HG03139 (cell line): ENCODE data around the gene EPS8.
A peak's percentile ranks its signal among the peaks of the same experiment; 100 is the strongest.
"Not testable (repeated sequence)": the region's sequence is repeated elsewhere in the genome, so short reads cannot be mapped to it uniquely, and the experiment has no call there.

Experiments used
- ATAC-seq: cut with Tn5 transposase; IDR thresholded peaks from one replicate; pipeline ENCODE4 v1.9.1; 2021; ENCODE audit not compliant: unreplicated experiment

EPS8 gene

GRCh38 chr12:15757553-15758255 is 31.5 kb downstream of the EPS8 start:
- ATAC-seq = no peak

- no peak for ATAC-seq
Measured at GRCh38 chr12:15756822-15757221, 32.4 kb downstream of the EPS8 start.

GRCh38 chr12:15754233-15754632 is 35.0 kb downstream of the EPS8 start:
- no peak for ATAC-seq

- ATAC-seq = no peak
Measured at GRCh38 chr12:15752785-15753184, 36.4 kb downstream of the EPS8 start.

GRCh38 chr12:15751741-15752140 is 37.4 kb downstream of the EPS8 start:
- no peak for ATAC-seq

- no peak for ATAC-seq
Measured at GRCh38 chr12:15749937-15750336, 39.3 kb downstream of the EPS8 start.

- ATAC-seq = not testable (repeated sequence)
Measured at GRCh38 chr12:15741870-15742269, 47.3 kb downstream of the EPS8 start.

GRCh38 chr12:15741082-15741481 is 48.1 kb downstream of the EPS8 start:
- no peak for ATAC-seq

GRCh38 chr12:15740389-15740788 is 48.8 kb downstream of the EPS8 start:
- ATAC-seq = not testable (repeated sequence)

GRCh38 chr12:15738438-15739015 is 50.7 kb downstream of the EPS8 start:
- ATAC-seq = no peak

- no peak for ATAC-seq
Measured at GRCh38 chr12:15735837-15736615, 53.2 kb downstream of the EPS8 start.

- peak; percentile 19 for ATAC-seq
Measured at GRCh38 chr12:15733136-15733535, 56.1 kb downstream of the EPS8 start.

GRCh38 chr12:15732341-15733061 is 56.7 kb downstream of the EPS8 start:
- peak; percentile 72 for ATAC-seq

- ATAC-seq = no peak
Measured at GRCh38 chr12:15731940-15732339, 57.2 kb downstream of the EPS8 start.

GRCh38 chr12:15729097-15729496 is 60.1 kb downstream of the EPS8 start:
- no peak for ATAC-seq

GRCh38 chr12:15728118-15728598 is 61.0 kb downstream of the EPS8 start:
- no peak for ATAC-seq

GRCh38 chr12:15726878-15727150 is 62.4 kb downstream of the EPS8 start:
- ATAC-seq = no peak

GRCh38 chr12:15726027-15726877 is 62.9 kb downstream of the EPS8 start:
- no peak for ATAC-seq

GRCh38 chr12:15722951-15723350 is 66.2 kb downstream of the EPS8 start:
- ATAC-seq = no peak

GRCh38 chr12:15721316-15722115 is 67.7 kb downstream of the EPS8 start:
- ATAC-seq = no peak
